ENCODE results near the gene CD70.
"Not testable (repeated sequence)": the region's sequence is repeated elsewhere in the genome, so short reads cannot be mapped to it uniquely, and the experiment has no call there.

The CD70 gene

GRCh38 chr19:6604906-6605305 lies 14.0 kb upstream of the CD70 start:
- DNase-seq (ENCODE audit: low read depth in 2 of 2), result no peak
- TF ChIP-seq, protein P1, sequence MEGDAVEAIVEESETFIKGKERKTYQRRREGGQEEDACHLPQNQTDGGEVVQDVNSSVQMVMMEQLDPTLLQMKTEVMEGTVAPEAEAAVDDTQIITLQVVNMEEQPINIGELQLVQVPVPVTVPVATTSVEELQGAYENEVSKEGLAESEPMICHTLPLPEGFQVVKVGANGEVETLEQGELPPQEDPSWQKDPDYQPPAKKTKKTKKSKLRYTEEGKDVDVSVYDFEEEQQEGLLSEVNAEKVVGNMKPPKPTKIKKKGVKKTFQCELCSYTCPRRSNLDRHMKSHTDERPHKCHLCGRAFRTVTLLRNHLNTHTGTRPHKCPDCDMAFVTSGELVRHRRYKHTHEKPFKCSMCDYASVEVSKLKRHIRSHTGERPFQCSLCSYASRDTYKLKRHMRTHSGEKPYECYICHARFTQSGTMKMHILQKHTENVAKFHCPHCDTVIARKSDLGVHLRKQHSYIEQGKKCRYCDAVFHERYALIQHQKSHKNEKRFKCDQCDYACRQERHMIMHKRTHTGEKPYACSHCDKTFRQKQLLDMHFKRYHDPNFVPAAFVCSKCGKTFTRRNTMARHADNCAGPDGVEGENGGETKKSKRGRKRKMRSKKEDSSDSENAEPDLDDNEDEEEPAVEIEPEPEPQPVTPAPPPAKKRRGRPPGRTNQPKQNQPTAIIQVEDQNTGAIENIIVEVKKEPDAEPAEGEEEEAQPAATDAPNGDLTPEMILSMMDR (IDR thresholded peaks at IDR 0.05; ENCODE audit: low read depth, low read length), result no peak
- no peak overlapping the region for H3K4me3 ChIP-seq (replicated peaks in 1 of 2; ENCODE audit: low read depth in 2 of 2, low read length in 2 of 2)

GRCh38 chr19:6602729-6603114 lies 11.8 kb upstream of the CD70 start:
- TF ChIP-seq, protein P1 (IDR thresholded peaks at IDR 0.05; ENCODE audit: low read depth, low read length), result no peak
- no peak overlapping the region for H3K4me3 ChIP-seq (replicated peaks in 1 of 2; ENCODE audit: low read depth in 2 of 2, low read length in 2 of 2)
- no peak for DNase-seq (ENCODE audit: low read depth in 2 of 2)

DNA sequence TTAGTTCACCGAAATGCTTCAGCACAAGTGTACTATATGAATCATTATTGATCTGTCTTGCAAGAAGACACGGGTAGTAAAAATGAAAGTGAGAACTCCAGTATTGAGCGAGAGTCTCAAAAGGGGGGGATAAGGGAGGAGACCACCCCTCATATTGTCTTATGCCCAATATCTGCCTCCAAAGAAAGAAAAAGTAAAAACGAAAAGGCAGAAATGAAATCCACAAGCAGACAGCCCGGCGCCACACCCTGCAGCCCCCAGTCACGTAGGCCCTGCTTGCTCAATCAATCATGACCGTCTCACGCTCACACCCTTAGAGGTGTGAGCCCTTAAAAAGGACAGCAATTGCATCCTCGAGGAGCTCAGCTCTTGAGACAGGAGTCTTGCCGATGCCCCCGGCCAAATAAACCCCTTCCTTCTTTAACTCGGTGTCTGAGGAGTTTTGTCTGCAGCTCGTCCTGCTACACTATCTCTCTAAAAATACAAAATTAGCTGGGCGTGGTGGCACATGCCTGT lies 10.6 kb upstream of the CD70 start:
- not testable (repeated sequence) for H3K4me3 ChIP-seq (replicated peaks in 1 of 2; ENCODE audit: low read depth in 2 of 2, low read length in 2 of 2); DNase-seq (ENCODE audit: low read depth in 2 of 2)

- DNase-seq (ENCODE audit: low read depth in 2 of 2); H3K4me3 ChIP-seq (replicated peaks in 1 of 2; ENCODE audit: low read depth in 2 of 2, low read length in 2 of 2): not testable (repeated sequence)
Measured at GRCh38 chr19:6600951-6601536, 10.1 kb upstream of the CD70 start.

GRCh38 chr19:6599866-6600454 lies 9.0 kb upstream of the CD70 start:
- no peak overlapping the region for H3K4me3 ChIP-seq (replicated peaks in 1 of 2; ENCODE audit: low read depth in 2 of 2, low read length in 2 of 2)
- TF ChIP-seq, protein P1 (IDR thresholded peaks at IDR 0.05; ENCODE audit: low read depth, low read length), result no peak

GRCh38 chr19:6598254-6598892 lies 7.4 kb upstream of the CD70 start:
- DNase-seq (ENCODE audit: low read depth in 2 of 2); H3K4me3 ChIP-seq (replicated peaks in 1 of 2; ENCODE audit: low read depth in 2 of 2, low read length in 2 of 2): not testable (repeated sequence)

More at GRCh38 chr19:6599866-6600454, 9.0 kb upstream of the CD70 start:
- DNase-seq (ENCODE audit: low read depth in 2 of 2), result no peak

DNA sequence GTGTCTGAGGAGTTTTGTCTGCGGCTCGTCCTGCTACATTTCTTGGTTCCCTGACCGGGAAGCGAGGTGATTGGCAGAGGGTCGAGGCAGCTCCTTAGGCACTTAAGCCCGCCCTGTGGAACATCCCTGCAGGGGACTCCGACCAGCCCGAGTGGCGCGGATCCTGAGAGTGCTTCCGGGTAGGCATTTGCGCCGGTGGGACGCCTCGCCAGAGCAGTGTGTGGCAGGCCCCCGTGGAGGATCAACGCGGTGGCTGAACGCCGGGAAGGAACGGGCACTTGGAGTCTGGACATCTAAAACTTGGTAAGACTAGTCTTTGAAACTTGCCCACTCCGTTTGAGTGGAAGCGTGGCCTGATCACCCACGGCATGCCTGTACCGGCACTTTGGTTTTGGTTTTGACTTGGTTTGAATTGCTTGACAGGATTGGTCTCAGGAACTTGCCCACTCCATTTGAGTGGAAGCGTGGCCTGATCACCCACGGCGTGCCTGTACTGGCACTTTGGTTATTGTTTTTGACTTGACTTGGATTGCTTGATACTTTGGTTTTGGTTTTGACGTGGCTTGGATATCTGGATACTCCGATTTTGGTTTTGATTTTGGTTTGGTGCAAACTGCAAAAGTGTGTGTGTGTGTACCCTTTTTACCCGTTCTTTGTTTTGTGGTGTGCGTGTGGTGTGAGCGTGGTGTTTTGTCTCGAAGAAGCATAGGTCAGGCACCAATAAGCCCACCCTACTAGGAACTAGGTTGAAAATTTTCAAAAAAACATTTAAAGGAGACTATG lies 6.7 kb upstream of the CD70 start:
- not testable (repeated sequence) for DNase-seq (ENCODE audit: low read depth in 2 of 2); H3K4me3 ChIP-seq (replicated peaks in 1 of 2; ENCODE audit: low read depth in 2 of 2, low read length in 2 of 2)

GRCh38 chr19:6596621-6597020 lies 5.7 kb upstream of the CD70 start:
- no peak for DNase-seq (ENCODE audit: low read depth in 2 of 2)
- H3K4me3 ChIP-seq (replicated peaks in 1 of 2; ENCODE audit: low read depth in 2 of 2, low read length in 2 of 2), result no peak overlapping the region

More at GRCh38 chr19:6596621-6597020, 5.7 kb upstream of the CD70 start:
- TF ChIP-seq, protein P1 (IDR thresholded peaks at IDR 0.05; ENCODE audit: low read depth, low read length), result no peak
